ENCODE measurements around the gene SAFB.

GRCh38 chr19:5624741-5625278 is 1.9 kb downstream of the SAFB start:
- TF ChIP-seq, protein P1, sequence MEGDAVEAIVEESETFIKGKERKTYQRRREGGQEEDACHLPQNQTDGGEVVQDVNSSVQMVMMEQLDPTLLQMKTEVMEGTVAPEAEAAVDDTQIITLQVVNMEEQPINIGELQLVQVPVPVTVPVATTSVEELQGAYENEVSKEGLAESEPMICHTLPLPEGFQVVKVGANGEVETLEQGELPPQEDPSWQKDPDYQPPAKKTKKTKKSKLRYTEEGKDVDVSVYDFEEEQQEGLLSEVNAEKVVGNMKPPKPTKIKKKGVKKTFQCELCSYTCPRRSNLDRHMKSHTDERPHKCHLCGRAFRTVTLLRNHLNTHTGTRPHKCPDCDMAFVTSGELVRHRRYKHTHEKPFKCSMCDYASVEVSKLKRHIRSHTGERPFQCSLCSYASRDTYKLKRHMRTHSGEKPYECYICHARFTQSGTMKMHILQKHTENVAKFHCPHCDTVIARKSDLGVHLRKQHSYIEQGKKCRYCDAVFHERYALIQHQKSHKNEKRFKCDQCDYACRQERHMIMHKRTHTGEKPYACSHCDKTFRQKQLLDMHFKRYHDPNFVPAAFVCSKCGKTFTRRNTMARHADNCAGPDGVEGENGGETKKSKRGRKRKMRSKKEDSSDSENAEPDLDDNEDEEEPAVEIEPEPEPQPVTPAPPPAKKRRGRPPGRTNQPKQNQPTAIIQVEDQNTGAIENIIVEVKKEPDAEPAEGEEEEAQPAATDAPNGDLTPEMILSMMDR (IDR thresholded peaks at IDR 0.05) = no peak
- no peak for TF ChIP-seq POLR2A (IDR thresholded peaks at IDR 0.05)
